Spleen (tissue), 7 donors: ENCODE data around the gene ELFN1.

ENCODE experiments used
- POLR2A ChIP-seq, 3 donors: fragments of 450-650 bp; IDR thresholded peaks; one replicate each; pipeline ENCODE4 v1.5.1; 2017; ENCODE audit warnings: antibody characterized with exemption in 3 of 3, mild to moderate bottlenecking in 1 of 3
- POLR2AphosphoS5 ChIP-seq, 3 donors: sonication (generic); formaldehyde crosslinking; IDR thresholded peaks; one replicate each; pipeline ENCODE4 v1.5.1; 2017; ENCODE audit warnings: antibody characterized with exemption in 3 of 3
- TF ChIP-seq, protein P1 (sequence below), 11 experiments: fragments of 200-600 bp in 7 of 11; fragments of 450-650 bp in 4 of 11; sonication (generic) in 4 of 11; IDR thresholded peaks in 8 of 11; conservative IDR thresholded peaks in 3 of 11; 1 replicate in 7 of 11; 2 replicates in 4 of 11; pipeline versions ENCODE4 v1.4.0 to v1.8.0; 2016 to 2021; ENCODE audit warnings: antibody characterized with exemption in 11 of 11, inconsistent platforms in 4 of 11, mild to moderate bottlenecking in 1 of 11
- donor health status: DM: no; HTN: no; CAD: no; lungs with moderate emphysema.
- donor health status: DM: no; HTN: no; CAD: no.
- donor health status: DM: no; HTN: no; CAD: no.

DNA sequence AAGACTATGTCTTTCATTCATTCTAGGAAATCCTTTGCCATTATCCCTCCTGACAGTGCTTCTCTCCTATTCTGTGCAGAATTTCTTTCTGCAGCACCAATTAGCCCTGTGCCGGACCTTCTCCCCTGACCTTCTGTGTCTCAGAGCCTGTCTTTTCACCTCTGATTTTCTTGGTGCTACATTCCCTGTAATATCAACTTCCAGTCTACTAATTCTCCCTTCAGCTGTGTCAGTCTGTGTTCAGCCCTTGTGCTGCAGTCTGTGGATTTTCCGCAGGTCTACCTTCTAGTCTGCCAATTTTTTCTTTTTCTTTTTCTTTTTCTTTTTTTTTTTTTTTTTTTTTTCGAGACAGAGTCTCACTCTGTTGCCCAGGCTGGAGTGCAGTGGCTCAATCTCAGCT is 115.8 kb downstream of the ELFN1 start:
- TF ChIP-seq, protein P1, sequence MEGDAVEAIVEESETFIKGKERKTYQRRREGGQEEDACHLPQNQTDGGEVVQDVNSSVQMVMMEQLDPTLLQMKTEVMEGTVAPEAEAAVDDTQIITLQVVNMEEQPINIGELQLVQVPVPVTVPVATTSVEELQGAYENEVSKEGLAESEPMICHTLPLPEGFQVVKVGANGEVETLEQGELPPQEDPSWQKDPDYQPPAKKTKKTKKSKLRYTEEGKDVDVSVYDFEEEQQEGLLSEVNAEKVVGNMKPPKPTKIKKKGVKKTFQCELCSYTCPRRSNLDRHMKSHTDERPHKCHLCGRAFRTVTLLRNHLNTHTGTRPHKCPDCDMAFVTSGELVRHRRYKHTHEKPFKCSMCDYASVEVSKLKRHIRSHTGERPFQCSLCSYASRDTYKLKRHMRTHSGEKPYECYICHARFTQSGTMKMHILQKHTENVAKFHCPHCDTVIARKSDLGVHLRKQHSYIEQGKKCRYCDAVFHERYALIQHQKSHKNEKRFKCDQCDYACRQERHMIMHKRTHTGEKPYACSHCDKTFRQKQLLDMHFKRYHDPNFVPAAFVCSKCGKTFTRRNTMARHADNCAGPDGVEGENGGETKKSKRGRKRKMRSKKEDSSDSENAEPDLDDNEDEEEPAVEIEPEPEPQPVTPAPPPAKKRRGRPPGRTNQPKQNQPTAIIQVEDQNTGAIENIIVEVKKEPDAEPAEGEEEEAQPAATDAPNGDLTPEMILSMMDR (IDR thresholded peaks at IDR 0.05 in 8 of 11, conservative IDR thresholded peaks at IDR 0.05 in 3 of 11), result no peak
- TF ChIP-seq POLR2A (IDR thresholded peaks at IDR 0.05), result no peak
- TF ChIP-seq POLR2AphosphoS5 (IDR thresholded peaks at IDR 0.05), result no peak
